A673 (cell line): ENCODE results near the gene EML3. TPM values are rescaled to one million over a fixed set of nuclear protein-coding genes. Genes with fewer than 3 reads are reported as not detected.

ENCODE experiments used
- BruUV-seq: library from RNA; stranded (reverse); fragments of 400-500 nt; replicated peaks from 2 replicates; lab custom pipeline; 2021; lab: Mats Ljungman, UMichigan
- CTCF ChIA-PET: fragments of 300-600 bp; sonication (Branson Sonifier 250); formaldehyde crosslinking; loops from one replicate; lab custom pipeline; 2022; ENCODE audit warnings: antibody characterized with exemption; lab: Charles Lee
- POLR2A ChIA-PET: fragments of 300-600 bp; sonication (Branson Sonifier 250); formaldehyde crosslinking; loops from one replicate; lab custom pipeline; 2022; ENCODE audit warnings: antibody characterized with exemption; ENCODE audit not compliant: low non-redundant PET; lab: Charles Lee
- DNase-seq: peaks from one replicate; pipeline ENCODE4 v3.0.0-alpha.2; 2015; ENCODE audit warnings: low spot score
- H3K27ac ChIP-seq: fragments of 200-600 bp; sonication (generic); 2 replicates; pipeline ENCODE4 v1.5.1; 2016; ENCODE audit warnings: mixed run types, low read depth, mild to moderate bottlenecking, mixed read lengths, antibody characterized with exemption, low read length; ENCODE audit not compliant: poor library complexity, severe bottlenecking
- H3K27me3 ChIP-seq: fragments of 200-600 bp; sonication (generic); replicated peaks from 2 replicates; pipeline ENCODE4 v1.6.1; 2017; ENCODE audit warnings: mixed run types, low read depth, mild to moderate bottlenecking, mixed read lengths, antibody characterized with exemption, low read length; ENCODE audit not compliant: insufficient read depth, poor library complexity
- H3K36me3 ChIP-seq: fragments of 200-600 bp; sonication (generic); 2 replicates; pipeline ENCODE4 v1.6.1; 2016; ENCODE audit warnings: mixed run types, mild to moderate bottlenecking, mixed read lengths, antibody characterized with exemption, low read length; ENCODE audit not compliant: insufficient read depth, poor library complexity, severe bottlenecking
- H3K4me1 ChIP-seq: fragments of 200-600 bp; sonication (generic); 2 replicates; pipeline ENCODE4 v1.6.1; 2017; ENCODE audit warnings: mixed run types, mild to moderate bottlenecking, mixed read lengths, antibody characterized with exemption, low read length; ENCODE audit not compliant: insufficient read depth, poor library complexity, severe bottlenecking
- H3K4me3 ChIP-seq: fragments of 200-600 bp; sonication (generic); 2 replicates; pipeline ENCODE4 v1.5.1; 2016; ENCODE audit warnings: low read depth, mixed run types, mild to moderate bottlenecking, mixed read lengths, low read length; ENCODE audit not compliant: poor library complexity, severe bottlenecking
- H3K9me3 ChIP-seq: fragments of 200-600 bp; sonication (generic); 2 replicates; pipeline ENCODE4 v1.6.1; 2016; ENCODE audit warnings: mixed run types, low read depth, mild to moderate bottlenecking, mixed read lengths, antibody characterized with exemption, low read length; ENCODE audit not compliant: poor library complexity, severe bottlenecking
- CTCF ChIP-seq: fragments of 300-800, 200-600 bp; sonication (generic); conservative IDR thresholded peaks from 2 replicates; pipeline ENCODE4 v1.5.1; 2017; ENCODE audit warnings: low read depth, mild to moderate bottlenecking, antibody characterized with exemption, low read length, moderate library complexity, mixed read lengths
- EZH2 ChIP-seq: fragments of 200-600 bp; sonication (generic); IDR thresholded peaks from 2 replicates; pipeline ENCODE4 v1.6.1; 2017; ENCODE audit warnings: borderline replicate concordance, low read depth, mild to moderate bottlenecking, mixed read lengths, antibody characterized with exemption, low read length; ENCODE audit not compliant: poor library complexity, severe bottlenecking
- intact Hi-C: fragments of 100-400 bp; cut with micrococcal nuclease; formaldehyde crosslinking; loops from one replicate; pipeline ENCODE4 v1.10.0; 2022; ENCODE audit not compliant: unreplicated experiment
- total RNA-seq: library from RNA; stranded (reverse); gene quantifications from 2 replicates; pipeline ENCODE4 v1.2.3, GENCODE V29; 2021

EML3 gene
- total RNA-seq, 1 experiment from 2014 or later: 21.3 TPM

GRCh38 chr11:62613291-62613778, 760 bp upstream of the EML3 start:
- POLR2A ChIA-PET: no interaction called here
- TF ChIP-seq CTCF (no peak), EZH2 (no peak)
- H3K9me3 ChIP-seq: no peaks in the 10 kb centered on the region
- no TSS peak for BruUV-seq
- H3K4me3 ChIP-seq: no peak overlapping the region
- peaks cover 11% of the 10 kb centered on the region for H3K4me1 ChIP-seq
- H3K36me3 ChIP-seq: peaks cover 10% of the 10 kb centered on the region
- DNase-seq: no peak
- no peaks in the 10 kb centered on the region for H3K27me3 ChIP-seq
- peak overlapping the region; percentile 50 for H3K27ac ChIP-seq
- CTCF ChIA-PET: no interaction called here
- intact Hi-C loops: no loop called here

DNA sequence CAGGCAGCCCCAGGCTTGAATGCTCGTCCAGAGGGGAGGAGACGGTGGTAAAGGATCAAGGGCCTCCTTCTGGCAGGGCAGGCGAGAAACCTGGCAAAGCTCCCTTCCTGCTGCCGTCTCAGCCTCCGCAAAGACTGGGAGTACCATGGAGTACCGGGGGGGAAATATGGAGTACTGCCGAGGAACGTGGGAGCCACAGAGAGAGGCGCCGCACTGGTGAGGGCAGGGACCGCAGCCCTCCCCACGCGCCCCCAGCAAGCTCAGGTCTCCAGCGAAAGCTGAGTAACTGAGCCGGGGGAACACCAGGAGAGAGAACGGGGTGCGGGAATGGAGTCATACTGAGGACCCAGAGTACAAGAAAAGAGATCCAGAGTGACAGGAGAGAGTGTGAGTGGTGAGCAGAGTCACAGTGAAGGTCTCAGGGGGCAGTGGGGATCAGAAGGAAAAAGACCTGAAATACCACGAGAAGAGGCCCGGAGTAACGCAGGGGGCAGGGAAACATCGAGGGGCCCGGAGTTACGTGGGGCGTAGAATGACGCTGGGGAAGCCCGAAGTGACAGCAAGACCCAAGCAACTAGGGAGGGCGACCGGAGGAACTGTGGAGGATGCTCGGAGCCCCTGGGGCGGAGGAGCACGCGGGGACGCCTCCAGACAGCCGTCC, 740 bp downstream of the EML3 start:
- Histone ChIP-seq H3K27ac (peak overlapping the region; percentile 76), H3K4me1 (peaks cover 18% of the 10 kb centered on the region), H3K27me3 (no peaks in the 10 kb centered on the region), H3K9me3 (no peaks in the 10 kb centered on the region), H3K4me3 (peak overlapping the region; percentile 80), H3K36me3 (peaks cover 3% of the 10 kb centered on the region)
- no peak for TF ChIP-seq EZH2
- no peak for TF ChIP-seq CTCF
- POLR2A ChIA-PET: interaction anchor here (0.6 to 1.0 kb wide), 2 partner anchors 10 to 21 kb away, joined by 3 to 5 read pairs; partner anchors contain the start of genes MTA2 and TUT1
- CTCF ChIA-PET: interaction anchor here (0.7 to 1.2 kb wide), 4 partner anchors 10 to 116 kb away, joined by 3 to 6 read pairs (median 4); partner anchors contain the start of gene MTA2
- BruUV-seq: no TSS peak
- intact Hi-C loops: no loop called here
- DNase-seq: peak; percentile 68

GRCh38 chr11:62610814-62611704, 1.5 kb downstream of the EML3 start:
- H3K27me3 ChIP-seq: no peaks in the 10 kb centered on the region
- intact Hi-C loops: no loop called here
- peak overlapping the region; percentile 80 for H3K4me3 ChIP-seq
- TF ChIP-seq EZH2: no peak
- TF ChIP-seq CTCF: no peak
- H3K27ac ChIP-seq: peak overlapping the region; percentile 76
- no peaks in the 10 kb centered on the region for H3K36me3 ChIP-seq
- no peaks in the 10 kb centered on the region for H3K9me3 ChIP-seq
- peaks cover 18% of the 10 kb centered on the region for H3K4me1 ChIP-seq
- POLR2A ChIA-PET: interaction anchor here (0.6 to 1.0 kb wide), 2 partner anchors 9 to 20 kb away, joined by 3 to 5 read pairs; partner anchors contain the start of genes MTA2 and TUT1
- DNase-seq: no peak
- no TSS peak for BruUV-seq
- CTCF ChIA-PET: interaction anchor here (0.7 to 1.2 kb wide), 3 partner anchors 10 to 115 kb away, joined by 3 to 6 read pairs (median 5); partner anchors contain the start of gene MTA2
